Stimulated activated naive B cell treated with anti-CD40 and anti-IgM and Interleukin-4, amounts not matched to agents 10 μg/mL and 1 μg/mL and 100 μg/mL, for 72 hours (primary cell): Measurements from ENCODE around the gene SPECC1.
"Not testable (repeated sequence)": the region's sequence is repeated elsewhere in the genome, so short reads cannot be mapped to it uniquely, and the experiment has no call there.

Source experiments
- ATAC-seq, 2 donors: fragments of 150-1000 bp; cut with Tn5 transposase; replicated peaks; 2 replicates each; pipeline ENCODE4 v1.10.0; 2021; ENCODE audit warnings: moderate library complexity in 1 of 2
- DNase-seq: peaks from one replicate; pipeline ENCODE4 v3.0.0; 2021
- H3K27ac Mint-ChIP-seq: one replicate; pipeline ENCODE4 v1.8.0; 2022; ENCODE audit warnings: mild to moderate bottlenecking, mixed read lengths
- H3K27me3 Mint-ChIP-seq, 2 donors: one replicate each; pipeline ENCODE4 v1.8.0; 2022; ENCODE audit warnings: mixed read lengths in 2 of 2
- H3K36me3 Mint-ChIP-seq, 2 donors: one replicate each; pipeline ENCODE4 v1.8.0; 2022; ENCODE audit warnings: mixed read lengths in 2 of 2, mild to moderate bottlenecking in 1 of 2
- H3K4me1 Mint-ChIP-seq, 2 donors: one replicate each; pipeline ENCODE4 v1.8.0; 2022; ENCODE audit warnings: mixed read lengths in 2 of 2, mild to moderate bottlenecking in 1 of 2
- H3K4me3 Mint-ChIP-seq, 2 donors: one replicate each; pipeline ENCODE4 v1.8.0; 2022; ENCODE audit warnings: mild to moderate bottlenecking in 2 of 2, mixed read lengths in 2 of 2, moderate library complexity in 1 of 2
- H3K9me3 Mint-ChIP-seq, 2 donors: one replicate each; pipeline ENCODE4 v1.8.0; 2022; ENCODE audit warnings: mixed read lengths in 2 of 2, mild to moderate bottlenecking in 1 of 2

The SPECC1 gene

GRCh38 chr17:20105539-20106280 is 96.6 kb downstream of the SPECC1 start:
- Mint-ChIP-seq H3K4me3 (no peak overlapping the region), H3K9me3 (no peaks in the 10 kb centered on the region), H3K27ac (peak overlapping the region; percentile 27), H3K4me1 (peaks cover 9 to 15% of the 10 kb centered on the region in 2 donors), H3K36me3 (no peaks in the 10 kb centered on the region), H3K27me3 (no peaks in the 10 kb centered on the region)
- ATAC-seq, result peak; percentile 25 to 53
- DNase-seq, result no peak

- H3K27me3 Mint-ChIP-seq, H3K36me3 Mint-ChIP-seq, H3K9me3 Mint-ChIP-seq, DNase-seq, H3K4me3 Mint-ChIP-seq: not testable (repeated sequence)
- Mint-ChIP-seq H3K4me1 (peaks cover 9 to 15% of the 10 kb centered on the region in 2 donors), H3K27ac (peak overlapping the region; percentile 59)
- ATAC-seq, result peak; percentile 57 to 76
Observed at GRCh38 chr17:20106446-20106845, 97.3 kb downstream of the SPECC1 start.

GRCh38 chr17:20109076-20109475 is 99.9 kb downstream of the SPECC1 start:
- H3K4me1 Mint-ChIP-seq, result peaks cover 9 to 15% of the 10 kb centered on the region in 2 donors
- ATAC-seq, result no peak
- no peak overlapping the region for H3K4me3 Mint-ChIP-seq
- H3K27ac Mint-ChIP-seq, result no peak overlapping the region
- H3K9me3 Mint-ChIP-seq, result no peaks in the 10 kb centered on the region
- DNase-seq, result no peak
- H3K27me3 Mint-ChIP-seq, result no peaks in the 10 kb centered on the region
- no peaks in the 10 kb centered on the region for H3K36me3 Mint-ChIP-seq

GRCh38 chr17:20111538-20111937 is 102.4 kb downstream of the SPECC1 start:
- H3K27me3 Mint-ChIP-seq, result no peaks in the 10 kb centered on the region
- no peak for DNase-seq
- H3K4me3 Mint-ChIP-seq, result no peak overlapping the region
- no peak overlapping the region for H3K27ac Mint-ChIP-seq
- no peaks in the 10 kb centered on the region for H3K9me3 Mint-ChIP-seq
- no peak for ATAC-seq
- H3K4me1 Mint-ChIP-seq, result peaks cover 6 to 8% of the 10 kb centered on the region in 2 donors
- H3K36me3 Mint-ChIP-seq, result no peaks in the 10 kb centered on the region

- no peak for ATAC-seq
- Mint-ChIP-seq H3K4me3 (no peak overlapping the region), H3K27me3 (no peaks in the 10 kb centered on the region), H3K4me1 (peaks cover 3 to 4% of the 10 kb centered on the region in 2 donors), H3K36me3 (no peaks in the 10 kb centered on the region), H3K9me3 (no peaks in the 10 kb centered on the region), H3K27ac (no peak overlapping the region)
- DNase-seq, result no peak
Observed at GRCh38 chr17:20114466-20114865, 105.3 kb downstream of the SPECC1 start.

- peak; percentile 23 for DNase-seq
- no peak overlapping the region for H3K27ac Mint-ChIP-seq
- peak; percentile 77 to 85 for ATAC-seq
- no peaks in the 10 kb centered on the region for H3K9me3 Mint-ChIP-seq
- H3K4me1 Mint-ChIP-seq, result peaks cover 3 to 4% of the 10 kb centered on the region in 2 donors
- no peaks in the 10 kb centered on the region for H3K36me3 Mint-ChIP-seq
- peaks cover 0 to 3% of the 10 kb centered on the region in 2 donors for H3K27me3 Mint-ChIP-seq
- no peak overlapping the region for H3K4me3 Mint-ChIP-seq
Observed at GRCh38 chr17:20116683-20117309, 107.6 kb downstream of the SPECC1 start.

GRCh38 chr17:20118280-20118679 is 109.1 kb downstream of the SPECC1 start:
- no peak for ATAC-seq
- H3K4me1 Mint-ChIP-seq, result peaks cover 3 to 4% of the 10 kb centered on the region in 2 donors

GRCh38 chr17:20120836-20121235 is 111.7 kb downstream of the SPECC1 start:
- Mint-ChIP-seq H3K9me3 (no peaks in the 10 kb centered on the region), H3K4me3 (no peak overlapping the region), H3K27me3 (peaks cover 0 to 5% of the 10 kb centered on the region in 2 donors), H3K4me1 (no peaks in the 10 kb centered on the region), H3K27ac (no peak overlapping the region), H3K36me3 (no peaks in the 10 kb centered on the region)
- DNase-seq (no peak), ATAC-seq (no peak)

More at GRCh38 chr17:20118280-20118679, 109.1 kb downstream of the SPECC1 start:
- no peak for DNase-seq
- Mint-ChIP-seq H3K36me3 (no peaks in the 10 kb centered on the region), H3K27ac (no peak overlapping the region), H3K4me3 (no peak overlapping the region), H3K27me3 (peaks cover 0 to 5% of the 10 kb centered on the region in 2 donors), H3K9me3 (no peaks in the 10 kb centered on the region)

GRCh38 chr17:20121359-20122253 is 112.4 kb downstream of the SPECC1 start:
- no peaks in the 10 kb centered on the region for H3K36me3 Mint-ChIP-seq

GRCh38 chr17:20122254-20122879 is 113.2 kb downstream of the SPECC1 start:
- ATAC-seq, result no peak
- no peaks in the 10 kb centered on the region for H3K9me3 Mint-ChIP-seq
- H3K36me3 Mint-ChIP-seq, result no peaks in the 10 kb centered on the region
- peaks cover 0 to 5% of the 10 kb centered on the region in 2 donors for H3K27me3 Mint-ChIP-seq
- DNase-seq, result no peak
- H3K27ac Mint-ChIP-seq, result no peak overlapping the region
- no peak overlapping the region for H3K4me3 Mint-ChIP-seq
- no peaks in the 10 kb centered on the region for H3K4me1 Mint-ChIP-seq

More at GRCh38 chr17:20121359-20122253, 112.4 kb downstream of the SPECC1 start:
- DNase-seq (peak; percentile 47), ATAC-seq (peak; percentile 87 to 90)
- H3K27me3 Mint-ChIP-seq, result peaks cover 0 to 5% of the 10 kb centered on the region in 2 donors
- no peaks in the 10 kb centered on the region for H3K9me3 Mint-ChIP-seq
- no peaks in the 10 kb centered on the region for H3K4me1 Mint-ChIP-seq
- no peak overlapping the region for H3K27ac Mint-ChIP-seq
- H3K4me3 Mint-ChIP-seq, result no peak overlapping the region

GRCh38 chr17:20123209-20123608 is 114.0 kb downstream of the SPECC1 start:
- H3K4me3 Mint-ChIP-seq, result no peak overlapping the region
- no peak for DNase-seq
- ATAC-seq, result no peak
- no peaks in the 10 kb centered on the region for H3K4me1 Mint-ChIP-seq
- H3K9me3 Mint-ChIP-seq, result no peaks in the 10 kb centered on the region
- no peaks in the 10 kb centered on the region for H3K36me3 Mint-ChIP-seq
- H3K27me3 Mint-ChIP-seq, result peaks cover 0 to 5% of the 10 kb centered on the region in 2 donors
- no peak overlapping the region for H3K27ac Mint-ChIP-seq

GRCh38 chr17:20125724-20126123 is 116.6 kb downstream of the SPECC1 start:
- DNase-seq, result no peak
- Mint-ChIP-seq H3K4me1 (no peaks in the 10 kb centered on the region), H3K9me3 (no peaks in the 10 kb centered on the region), H3K27ac (no peak overlapping the region), H3K27me3 (peaks cover 0 to 5% of the 10 kb centered on the region in 2 donors), H3K36me3 (no peaks in the 10 kb centered on the region), H3K4me3 (no peak overlapping the region)
- no peak for ATAC-seq

- ATAC-seq, result no peak
- H3K4me3 Mint-ChIP-seq, result no peak overlapping the region
Observed at GRCh38 chr17:20127360-20128035, 118.3 kb downstream of the SPECC1 start.

More at GRCh38 chr17:20127360-20128035, 118.3 kb downstream of the SPECC1 start:
- Mint-ChIP-seq H3K36me3 (peaks cover 0 to 2% of the 10 kb centered on the region in 2 donors), H3K4me1 (no peaks in the 10 kb centered on the region), H3K9me3 (no peaks in the 10 kb centered on the region), H3K27me3 (no peaks in the 10 kb centered on the region), H3K27ac (no peak overlapping the region)
- DNase-seq, result no peak
